Kidney (tissue), 14 donors: ENCODE measurements around the gene EEPD1. TPM values are rescaled to one million over a fixed set of nuclear protein-coding genes. Genes with fewer than 3 reads are reported as not detected.
A peak's percentile ranks its signal among the peaks of the same experiment; 100 is the strongest.

Experiments used
- DNase-seq, 5 donors: peaks; one replicate each; pipeline ENCODE4 v3.0.0-alpha.2; 2013 to 2020
- FAIRE-seq: peaks from 2 replicates; lab custom pipeline; 2012; peaks lifted over from hg19 to GRCh38; lab: Jason Lieb, UNC
- H3K27ac ChIP-seq, 2 donors: one replicate each; pipeline ENCODE4 v1.7.0; 2013; ENCODE audit warnings: low read depth in 2 of 2, low read length in 2 of 2, inconsistent platforms in 1 of 2
- H3K27me3 ChIP-seq: one replicate; pipeline ENCODE4 v1.7.1; 2013; ENCODE audit warnings: low read length, inconsistent platforms; ENCODE audit not compliant: control insufficient read depth, insufficient read depth
- H3K36me3 ChIP-seq, 3 donors: one replicate each; pipeline versions ENCODE4 v1.7.0 to v1.7.1; 2013; ENCODE audit warnings: low read length in 3 of 3, control low read depth in 1 of 3, inconsistent platforms in 1 of 3; ENCODE audit not compliant: insufficient read depth in 3 of 3, control insufficient read depth in 2 of 3
- H3K4me1 ChIP-seq, 3 donors: one replicate each; pipeline versions ENCODE4 v1.7.0 to v1.7.1; 2013; ENCODE audit warnings: low read length in 3 of 3, inconsistent platforms in 1 of 3, low read depth in 1 of 3; ENCODE audit not compliant: control insufficient read depth in 2 of 3, insufficient read depth in 2 of 3
- H3K4me3 ChIP-seq, 3 donors: one replicate each; pipeline versions ENCODE4 v1.7.0 to v1.8.1; 2013; ENCODE audit warnings: low read length in 3 of 3, control low read depth in 1 of 3, inconsistent platforms in 1 of 3
- H3K9ac ChIP-seq, 3 donors: one replicate each; pipeline versions ENCODE4 v1.7.0 to v1.7.1; 2013; ENCODE audit warnings: low read length in 3 of 3, control low read depth in 1 of 3, inconsistent platforms in 1 of 3
- H3K9me3 ChIP-seq, 3 donors: one replicate each; pipeline versions ENCODE4 v1.7.0 to v1.7.1; 2013; ENCODE audit warnings: low read length in 3 of 3, control low read depth in 1 of 3, inconsistent platforms in 1 of 3; ENCODE audit not compliant: control insufficient read depth in 2 of 3, insufficient read depth in 1 of 3
- intact Hi-C: fragments of 100-400 bp; cut with DNase I; formaldehyde crosslinking; loops from one replicate; pipeline ENCODE4 v1.11.1; 2022
- polyA plus RNA-seq: library from polyadenylated mRNA; stranded (reverse); fragments of 350-450 nt; fragmentation: Illumina TruSeq; extraction: RNeasy Lipid Tissue Mini Kit (QIAGEN cat#74804); gene quantifications from one replicate; pipeline ENCODE4 v1.2.3, GENCODE V29; 2014; ENCODE audit warnings: low read depth, low replicate concordance; ENCODE audit not compliant: insufficient read depth
- total RNA-seq: library from RNA; stranded (reverse); fragmentation: NEBNext Ultra II Directional; extraction: Animal tissue kit (Norgen Biotek cat#: 25700); gene quantifications from one replicate; pipeline ENCODE4 v1.2.1, GENCODE V29; 2021
- TF ChIP-seq, protein P1 (sequence below): IDR thresholded peaks from 3 replicates; pipeline ENCODE4 v1.5.1; 2012; ENCODE audit warnings: mild to moderate bottlenecking, moderate library complexity, borderline replicate concordance; ENCODE audit not compliant: insufficient read depth; ENCODE audit errors: extremely low read depth
- donor health status: control.
- donor health status: control.
- donor health status: control.
- donor health status: control.
- donor health status: control.
- donor health status: DM: yes; HTN: yes; CAD: no.
- donor health status: Normal renal cell carcinoma (clear cell type).

EEPD1 gene
- total and polyA plus RNA-seq, 2 donors from 2014 or later, result 6.3 to 6.4 TPM

DNA sequence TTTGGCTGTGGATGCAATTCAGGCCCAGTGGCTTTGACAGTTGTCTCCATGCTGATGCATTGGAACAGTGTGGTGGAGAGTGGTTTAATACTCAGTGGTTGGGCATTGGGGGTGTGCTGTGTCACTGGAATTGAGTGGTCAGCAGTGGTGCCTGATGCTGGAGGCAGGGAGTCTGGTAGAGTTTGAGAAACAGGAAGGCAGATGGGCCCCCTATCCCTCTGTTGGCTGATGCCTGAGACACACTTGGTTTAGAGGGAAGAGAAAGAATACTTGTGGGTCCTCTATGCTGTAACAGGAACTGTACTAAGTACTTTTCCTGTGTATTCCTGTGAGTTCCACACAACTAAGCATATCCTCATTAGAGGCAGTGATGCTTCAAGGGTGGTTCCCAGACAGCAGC lies 55.4 kb downstream of the EEPD1 start:
- TF ChIP-seq, protein P1, sequence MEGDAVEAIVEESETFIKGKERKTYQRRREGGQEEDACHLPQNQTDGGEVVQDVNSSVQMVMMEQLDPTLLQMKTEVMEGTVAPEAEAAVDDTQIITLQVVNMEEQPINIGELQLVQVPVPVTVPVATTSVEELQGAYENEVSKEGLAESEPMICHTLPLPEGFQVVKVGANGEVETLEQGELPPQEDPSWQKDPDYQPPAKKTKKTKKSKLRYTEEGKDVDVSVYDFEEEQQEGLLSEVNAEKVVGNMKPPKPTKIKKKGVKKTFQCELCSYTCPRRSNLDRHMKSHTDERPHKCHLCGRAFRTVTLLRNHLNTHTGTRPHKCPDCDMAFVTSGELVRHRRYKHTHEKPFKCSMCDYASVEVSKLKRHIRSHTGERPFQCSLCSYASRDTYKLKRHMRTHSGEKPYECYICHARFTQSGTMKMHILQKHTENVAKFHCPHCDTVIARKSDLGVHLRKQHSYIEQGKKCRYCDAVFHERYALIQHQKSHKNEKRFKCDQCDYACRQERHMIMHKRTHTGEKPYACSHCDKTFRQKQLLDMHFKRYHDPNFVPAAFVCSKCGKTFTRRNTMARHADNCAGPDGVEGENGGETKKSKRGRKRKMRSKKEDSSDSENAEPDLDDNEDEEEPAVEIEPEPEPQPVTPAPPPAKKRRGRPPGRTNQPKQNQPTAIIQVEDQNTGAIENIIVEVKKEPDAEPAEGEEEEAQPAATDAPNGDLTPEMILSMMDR, result no peak
- Histone ChIP-seq H3K4me1 (peaks cover 0 to 28% (median 13%) of the 10 kb centered on the region in 3 donors), H3K27ac (no peak overlapping the region), H3K9ac (no peak overlapping the region), H3K9me3 (no peaks in the 10 kb centered on the region), H3K27me3 (no peaks in the 10 kb centered on the region), H3K36me3 (no peaks in the 10 kb centered on the region), H3K4me3 (no peak overlapping the region)
- intact Hi-C loops, result no loop called here
- DNase-seq (peak in 2 of 5 donors; percentile 23 to 42), FAIRE-seq (no peak)

DNA sequence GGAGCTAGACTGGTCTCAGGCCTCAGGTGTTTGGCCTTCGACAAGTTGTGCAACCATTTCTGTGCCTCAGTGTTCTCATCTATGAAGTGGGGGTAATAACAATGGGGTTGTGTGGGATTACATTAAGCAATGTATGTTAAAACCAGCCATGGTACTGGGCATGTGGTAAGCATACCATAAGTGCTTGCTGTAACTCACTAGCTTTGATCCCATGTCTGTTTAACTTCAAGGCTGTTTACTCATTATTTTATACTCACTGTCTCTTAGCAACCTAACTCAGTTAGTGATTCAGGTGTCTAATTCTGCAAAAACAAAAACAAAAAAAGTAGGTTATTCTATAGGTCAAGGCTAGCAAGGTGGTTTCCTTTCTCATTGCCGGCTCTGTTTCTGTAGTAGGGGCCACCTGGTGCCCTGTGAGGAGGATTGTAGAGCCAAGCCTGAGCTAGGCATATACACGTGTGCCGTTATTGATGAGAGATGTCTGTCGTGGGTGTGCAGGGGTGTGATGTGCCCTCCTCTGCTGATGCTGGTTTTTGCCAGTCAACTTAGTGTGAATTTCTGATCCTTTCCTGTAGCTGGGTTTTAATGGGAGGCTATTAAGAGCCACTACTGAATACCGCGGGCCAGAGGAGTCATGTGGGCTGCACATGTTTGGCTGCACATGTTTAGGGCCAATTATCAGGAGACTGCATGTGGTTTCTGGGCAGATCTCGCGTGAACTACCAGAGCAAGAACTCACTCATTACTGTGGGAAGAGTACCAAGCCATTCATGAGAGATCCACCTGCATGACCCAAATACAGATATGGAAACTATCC lies 56.2 kb downstream of the EEPD1 start:
- no peak for FAIRE-seq
- intact Hi-C loops, result no loop called here

DNA sequence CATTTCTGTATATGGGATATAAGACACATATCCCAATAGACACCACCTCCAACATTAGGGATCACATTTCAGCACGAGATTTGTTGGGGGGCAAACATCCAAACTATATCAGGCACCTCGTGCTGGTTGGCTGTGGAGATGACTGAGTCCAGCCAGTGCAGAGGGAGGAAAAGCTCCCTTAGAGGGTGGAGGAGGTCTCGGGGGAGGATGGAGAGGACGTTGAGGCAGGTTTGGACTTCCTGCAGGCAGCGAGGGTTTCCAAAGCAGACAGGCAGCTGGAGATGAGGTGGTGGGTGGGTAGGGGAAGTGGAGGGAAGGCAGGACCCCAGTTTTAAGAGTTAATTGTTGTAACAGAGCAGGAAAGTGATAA lies 56.7 kb downstream of the EEPD1 start:
- no peak overlapping the region for H3K27ac ChIP-seq
- H3K36me3 ChIP-seq, result no peaks in the 10 kb centered on the region
- no peak overlapping the region for H3K4me3 ChIP-seq
- no peaks in the 10 kb centered on the region for H3K27me3 ChIP-seq
- intact Hi-C loops, result no loop called here
- TF ChIP-seq, protein P1, result no peak
- peaks cover 0 to 28% (median 13%) of the 10 kb centered on the region in 3 donors for H3K4me1 ChIP-seq
- DNase-seq (no peak), FAIRE-seq (no peak)
- no peak overlapping the region for H3K9ac ChIP-seq
- no peaks in the 10 kb centered on the region for H3K9me3 ChIP-seq

More for the DNA sequence above, 56.2 kb downstream of the EEPD1 start:
- Histone ChIP-seq H3K4me1 (peaks cover 0 to 28% (median 13%) of the 10 kb centered on the region in 3 donors), H3K36me3 (no peaks in the 10 kb centered on the region), H3K9me3 (no peaks in the 10 kb centered on the region), H3K9ac (no peak overlapping the region), H3K27ac (no peak overlapping the region), H3K4me3 (no peak overlapping the region), H3K27me3 (no peaks in the 10 kb centered on the region)
- TF ChIP-seq, protein P1, result no peak
- DNase-seq, result no peak
